H1 (cell line): ENCODE measurements around the gene FAM53A. TPM values are rescaled to one million over a fixed set of nuclear protein-coding genes. Genes with fewer than 3 reads are reported as not detected.

ENCODE experiments used
- BCL11A ChIP-seq, 2 experiments: IDR thresholded peaks; one replicate each; pipeline ENCODE4 v1.6.1; 2011; ENCODE audit warnings: low read depth in 2 of 2, low read length in 2 of 2, mild to moderate bottlenecking in 2 of 2
- CHD2 ChIP-seq: IDR thresholded peaks from 2 replicates; pipeline ENCODE4 v1.6.1; 2012; ENCODE audit warnings: low read length, improper control_type of control experiment
- CTBP2 ChIP-seq: IDR thresholded peaks from 2 replicates; pipeline ENCODE4 v1.7.0; 2011; ENCODE audit warnings: borderline replicate concordance, mild to moderate bottlenecking, moderate library complexity, mixed read lengths, low read length; ENCODE audit not compliant: insufficient read depth, insufficient read length
- EGR1 ChIP-seq: IDR thresholded peaks from 2 replicates; pipeline ENCODE4 v1.6.1; 2011; ENCODE audit warnings: low read depth, low read length, borderline replicate concordance
- FOSL1 ChIP-seq: IDR thresholded peaks from 2 replicates; pipeline ENCODE4 v1.6.1; 2011; ENCODE audit warnings: mild to moderate bottlenecking, low read depth, low read length, moderate library complexity; ENCODE audit not compliant: insufficient read depth
- HDAC6 ChIP-seq: IDR thresholded peaks from one replicate; pipeline ENCODE4 v1.7.1; 2012; ENCODE audit warnings: low read depth, mild to moderate bottlenecking, inconsistent platforms, low read length, moderate library complexity
- NANOG ChIP-seq: IDR thresholded peaks from 2 replicates; pipeline ENCODE4 v1.6.1; 2011; ENCODE audit warnings: low read length, low read depth, mild to moderate bottlenecking, inconsistent platforms; ENCODE audit not compliant: insufficient read depth, poor library complexity, severe bottlenecking
- POLR2A ChIP-seq, 2 experiments: IDR thresholded peaks; 1 replicate in 1 of 2; 2 replicates in 1 of 2; pipeline ENCODE4 v1.6.1; 2011; ENCODE audit warnings: low read depth in 2 of 2, low read length in 2 of 2, mild to moderate bottlenecking in 2 of 2; ENCODE audit errors: control extremely low read depth in 1 of 2
- RBBP5 ChIP-seq: IDR thresholded peaks from 2 replicates; pipeline ENCODE4 v1.7.1; 2012; ENCODE audit warnings: low read depth, mild to moderate bottlenecking, inconsistent platforms, low read length, moderate library complexity, borderline replicate concordance
- RFX5 ChIP-seq: IDR thresholded peaks from 2 replicates; pipeline ENCODE4 v1.6.1; 2011; ENCODE audit warnings: low read depth, low read length, improper control_type of control experiment, borderline replicate concordance
- RNF2 ChIP-seq: fragments of 200-900, 300-1000 bp; sonication (generic); IDR thresholded peaks from 2 replicates; pipeline ENCODE4 v1.7.1; 2016; ENCODE audit warnings: borderline replicate concordance, low read depth, mild to moderate bottlenecking, antibody characterized with exemption, low read length; ENCODE audit not compliant: poor library complexity, severe bottlenecking; ENCODE audit errors: missing control alignments
- SAP30 ChIP-seq: fragments of 300-600 bp; sonication (generic); IDR thresholded peaks from 2 replicates; pipeline ENCODE4 v1.7.1; 2012; ENCODE audit warnings: low read length, moderate library complexity, mild to moderate bottlenecking, inconsistent platforms; ENCODE audit not compliant: insufficient read depth, insufficient replicate concordance
- SIN3A ChIP-seq, 2 experiments: IDR thresholded peaks in 1 of 2; conservative IDR thresholded peaks in 1 of 2; 2 replicates each; pipeline ENCODE4 v1.6.1; 2011 to 2012; ENCODE audit warnings: low read length in 2 of 2, improper control_type of control experiment in 1 of 2, low read depth in 1 of 2, mild to moderate bottlenecking in 1 of 2
- SIRT6 ChIP-seq: IDR thresholded peaks from one replicate; pipeline ENCODE4 v1.7.1; 2012; ENCODE audit warnings: low read length, inconsistent platforms
- SP2 ChIP-seq: IDR thresholded peaks from 2 replicates; pipeline ENCODE4 v1.6.1; 2012; ENCODE audit warnings: mild to moderate bottlenecking, low read length, inconsistent platforms
- SP4 ChIP-seq: IDR thresholded peaks from 2 replicates; pipeline ENCODE4 v1.6.1; 2012; ENCODE audit warnings: low read length, inconsistent platforms
- SUZ12 ChIP-seq: fragments of 200-600 bp; sonication (generic); IDR thresholded peaks from 2 replicates; pipeline ENCODE4 v1.6.1; 2012; ENCODE audit warnings: mild to moderate bottlenecking, inconsistent platforms, low read length, moderate library complexity, mixed read lengths
- ZNF274 ChIP-seq: IDR thresholded peaks from 2 replicates; pipeline ENCODE4 v1.7.0; 2012; ENCODE audit warnings: low read length, borderline replicate concordance; ENCODE audit errors: extremely low read depth
- polyA plus RNA-seq, 7 experiments: library from polyadenylated mRNA; depleted of rRNA in 3 of 7; stranded (reverse) in 5 of 7; unstranded in 2 of 7; fragments of >200 nt in 5 of 7; fragments of 200-250 nt in 2 of 7; gene quantifications; 1 replicate in 5 of 7; 2 replicates in 1 of 7; 4 replicates in 1 of 7; pipeline versions ENCODE4 v1.2.1 to v1.2.3, GENCODE V29; 2011 to 2013; ENCODE audit warnings: missing spikeins in 2 of 7, mixed read lengths in 2 of 7
- total RNA-seq: library from RNA; stranded (reverse); fragmentation: NEBNext Ultra II Directional; extraction: Animal tissue kit (Norgen Biotek cat#: 25700); gene quantifications from 2 replicates; pipeline ENCODE4 v1.2.1, GENCODE V29; 2021
- TF ChIP-seq, protein P1 (sequence below): IDR thresholded peaks from 2 replicates; pipeline ENCODE4 v1.6.1; 2011; ENCODE audit warnings: low read depth, mild to moderate bottlenecking, low read length; ENCODE audit not compliant: insufficient read depth
- TF ChIP-seq, protein P2 (sequence below): IDR thresholded peaks from 2 replicates; pipeline ENCODE4 v1.6.1; 2012; ENCODE audit warnings: low read length, inconsistent platforms

The FAM53A gene
- total and polyA plus RNA-seq, 2 of the 8 experiments (the other 6 are each of a cell fraction or from before 2014, with no cell fraction given): 1.9 to 2.0 TPM

DNA sequence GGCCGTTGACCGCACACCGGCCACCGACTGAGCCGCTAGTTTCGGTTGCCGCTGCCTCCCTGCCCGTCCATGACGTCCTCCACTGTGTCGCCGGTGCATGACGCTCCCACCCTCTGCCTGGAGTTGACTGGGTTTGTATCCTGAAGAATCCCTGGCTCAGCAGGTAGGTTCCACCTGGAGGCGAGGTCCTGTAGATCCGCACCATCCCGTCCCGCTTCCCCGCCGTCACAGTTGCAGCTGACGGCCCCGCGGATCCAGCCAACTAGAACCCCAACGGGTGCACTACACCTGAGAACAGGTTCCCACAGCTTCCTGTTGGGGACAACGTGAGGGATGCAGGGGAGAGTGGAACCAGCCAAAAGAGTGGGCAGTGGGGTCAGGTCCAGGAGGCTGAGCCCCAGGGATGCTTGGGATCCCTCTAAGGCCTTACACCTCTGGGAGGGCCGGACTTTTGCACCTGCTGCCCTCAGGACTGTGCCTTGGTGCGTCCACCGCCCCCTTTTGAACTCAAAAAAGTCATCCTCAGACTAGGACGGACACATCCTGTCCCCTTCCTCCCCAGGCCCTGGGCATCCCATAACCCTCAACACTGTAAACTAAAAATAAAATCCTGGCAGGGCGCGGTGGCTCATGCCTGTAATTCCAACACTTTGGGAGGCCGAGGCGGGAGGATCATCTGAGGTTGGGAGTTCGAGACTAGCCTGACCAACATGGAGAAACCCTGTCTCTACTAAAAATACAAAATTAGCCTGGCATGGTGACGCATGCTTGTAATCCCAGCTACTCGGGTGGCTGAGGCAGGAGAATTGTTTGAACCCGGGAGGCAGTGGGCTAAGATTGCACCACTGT, 29.1 kb upstream of the FAM53A start (continued):
- TF ChIP-seq SIN3A (conservative IDR thresholded peaks at IDR 0.05 in 1 of 2, IDR thresholded peaks at IDR 0.05 in 1 of 2; ENCODE audit: low read depth in 1 of 2, low read length in 2 of 2) (peak in 1 of 2 experiments; percentile 23; a peak in 2 of 4 replicates), NANOG (no peak), CTBP2 (no peak), SAP30 (peak; percentile 80), RFX5 (no peak), SP4 (no peak), FOSL1 (no peak), RBBP5 (no peak), SIRT6 (no peak), CHD2 (no peak), ZNF274 (no peak), RNF2 (no peak), EGR1 (no peak), BCL11A (IDR thresholded peaks at IDR 0.05; ENCODE audit: low read depth in 2 of 2, low read length in 2 of 2) (no peak), SP2 (no peak), HDAC6 (no peak), SUZ12 (no peak), POLR2A (IDR thresholded peaks at IDR 0.05; ENCODE audit: control extremely low read depth in 1 of 2, low read depth in 2 of 2, low read length in 2 of 2) (peak in 1 of 2 experiments; percentile 49; a peak in 1 of 3 replicates)
- TF ChIP-seq, protein P1, sequence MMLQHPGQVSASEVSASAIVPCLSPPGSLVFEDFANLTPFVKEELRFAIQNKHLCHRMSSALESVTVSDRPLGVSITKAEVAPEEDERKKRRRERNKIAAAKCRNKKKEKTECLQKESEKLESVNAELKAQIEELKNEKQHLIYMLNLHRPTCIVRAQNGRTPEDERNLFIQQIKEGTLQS: no peak
- TF ChIP-seq, protein P2, sequence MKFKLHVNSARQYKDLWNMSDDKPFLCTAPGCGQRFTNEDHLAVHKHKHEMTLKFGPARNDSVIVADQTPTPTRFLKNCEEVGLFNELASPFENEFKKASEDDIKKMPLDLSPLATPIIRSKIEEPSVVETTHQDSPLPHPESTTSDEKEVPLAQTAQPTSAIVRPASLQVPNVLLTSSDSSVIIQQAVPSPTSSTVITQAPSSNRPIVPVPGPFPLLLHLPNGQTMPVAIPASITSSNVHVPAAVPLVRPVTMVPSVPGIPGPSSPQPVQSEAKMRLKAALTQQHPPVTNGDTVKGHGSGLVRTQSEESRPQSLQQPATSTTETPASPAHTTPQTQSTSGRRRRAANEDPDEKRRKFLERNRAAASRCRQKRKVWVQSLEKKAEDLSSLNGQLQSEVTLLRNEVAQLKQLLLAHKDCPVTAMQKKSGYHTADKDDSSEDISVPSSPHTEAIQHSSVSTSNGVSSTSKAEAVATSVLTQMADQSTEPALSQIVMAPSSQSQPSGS: no peak
